GM21786 (cell line): ENCODE data around the gene COG3.

Source experiments
- ATAC-seq: cut with Tn5 transposase; IDR thresholded peaks from one replicate; pipeline ENCODE4 v1.9.1; 2021; ENCODE audit not compliant: unreplicated experiment

COG3 gene

GRCh38 chr13:45541806-45542205, 77.1 kb downstream of the COG3 start:
- ATAC-seq, result no peak

DNA sequence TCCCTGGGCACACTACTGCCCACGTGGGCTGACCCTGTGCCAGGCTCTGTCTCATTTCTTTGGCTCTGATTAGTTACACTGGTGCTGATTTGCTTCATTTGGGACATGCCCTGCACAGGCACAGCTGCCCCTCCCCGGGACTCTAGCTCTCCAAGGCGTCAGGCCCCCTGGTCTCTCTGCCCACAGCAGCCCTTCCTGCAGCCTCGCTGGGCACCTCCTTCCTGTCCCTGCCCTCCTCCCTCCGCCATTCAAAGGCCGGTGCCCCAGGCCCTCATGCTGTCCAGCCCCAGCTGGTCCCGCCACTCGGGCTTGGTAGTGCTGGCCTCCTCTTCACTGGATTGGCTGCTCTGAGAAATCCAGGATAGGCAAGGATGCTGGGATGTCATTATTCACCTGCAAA, 77.7 kb downstream of the COG3 start:
- no peak for ATAC-seq

DNA sequence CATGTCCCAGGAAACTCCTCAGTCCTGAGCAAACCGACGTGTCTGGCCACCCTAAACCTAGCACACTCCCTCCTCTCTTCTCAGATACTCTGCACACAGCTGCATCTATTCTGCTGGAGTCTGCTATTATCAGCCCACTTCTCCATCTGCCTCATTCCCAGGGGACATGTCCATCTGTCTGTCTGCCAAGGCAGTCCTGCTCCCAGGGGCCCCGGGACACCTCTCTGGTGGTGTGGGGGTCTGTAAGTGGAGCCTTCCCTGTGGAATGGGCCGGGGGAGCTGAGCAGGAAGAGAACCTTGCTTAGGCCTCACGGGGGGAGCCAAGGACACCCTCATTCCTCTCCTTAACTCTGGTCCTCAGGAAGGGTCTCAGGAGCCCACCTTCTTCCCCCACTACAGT, 78.1 kb downstream of the COG3 start:
- ATAC-seq, result no peak

DNA sequence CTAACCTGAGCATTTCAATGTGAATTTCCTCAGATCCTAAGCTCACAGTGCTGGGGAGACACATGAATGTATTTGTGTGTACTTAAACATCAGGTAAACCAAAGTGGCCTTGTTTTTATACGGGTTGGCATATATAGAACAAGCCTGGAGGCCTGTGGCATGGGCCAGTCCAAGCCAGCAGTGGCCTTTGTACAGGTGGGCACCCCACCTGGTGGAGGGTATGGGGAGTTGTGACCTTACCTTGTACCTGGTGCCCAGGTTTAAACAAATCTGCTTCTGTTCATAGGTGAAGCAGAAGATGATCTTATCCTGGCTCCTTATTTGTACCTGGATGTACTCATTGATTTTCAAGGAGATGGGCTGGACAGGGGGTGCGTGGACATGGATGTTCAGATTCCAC, 79.8 kb downstream of the COG3 start:
- no peak for ATAC-seq

GRCh38 chr13:45545686-45546409, 81.1 kb downstream of the COG3 start:
- no peak for ATAC-seq

DNA sequence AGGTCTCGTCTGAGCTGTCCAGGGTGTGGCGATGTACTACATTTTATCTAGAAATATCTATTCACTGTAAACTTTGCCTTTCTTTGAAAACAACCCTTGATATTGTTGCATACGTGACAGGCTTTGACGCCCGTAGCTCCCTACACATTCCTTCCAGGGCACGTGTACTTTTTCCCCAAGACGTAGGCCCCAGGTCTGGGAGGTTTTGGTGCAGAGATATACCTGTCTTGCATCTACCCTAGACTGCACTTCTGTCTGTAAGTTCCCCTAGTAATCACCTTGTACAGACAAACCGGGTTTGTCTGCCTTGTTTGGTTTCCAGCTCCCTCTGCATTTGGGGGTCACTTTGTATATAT, 81.6 kb downstream of the COG3 start:
- ATAC-seq, result no peak

- no peak for ATAC-seq
These were observed 83.5 kb downstream of the COG3 start for GRCh38 chr13:45548281-45548680.

GRCh38 chr13:45554604-45555109, 89.9 kb downstream of the COG3 start:
- no peak for ATAC-seq

GRCh38 chr13:45564133-45564776, 99.5 kb downstream of the COG3 start:
- ATAC-seq, result no peak

DNA sequence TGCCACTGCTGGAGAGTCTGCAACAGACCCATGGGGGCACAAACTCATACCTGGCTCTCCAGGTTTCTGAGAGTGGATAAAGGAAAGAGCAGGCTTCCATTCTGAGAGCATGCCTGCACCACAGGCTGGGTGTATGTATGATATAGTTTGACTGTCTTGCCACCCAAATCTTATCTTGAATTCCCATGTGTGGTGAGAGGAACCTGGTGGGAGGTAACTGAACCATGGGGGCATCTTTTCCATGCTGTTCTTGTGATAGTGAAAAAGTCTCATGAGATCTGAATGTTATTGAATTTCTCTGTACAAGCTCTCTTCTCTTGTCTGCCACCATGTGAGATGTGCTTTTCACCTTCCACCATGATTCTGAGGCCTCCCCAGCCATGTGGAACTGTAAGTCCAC, 100.6 kb downstream of the COG3 start:
- ATAC-seq, result no peak

- ATAC-seq, result no peak
These were observed 110.5 kb downstream of the COG3 start for GRCh38 chr13:45575146-45575829.

DNA sequence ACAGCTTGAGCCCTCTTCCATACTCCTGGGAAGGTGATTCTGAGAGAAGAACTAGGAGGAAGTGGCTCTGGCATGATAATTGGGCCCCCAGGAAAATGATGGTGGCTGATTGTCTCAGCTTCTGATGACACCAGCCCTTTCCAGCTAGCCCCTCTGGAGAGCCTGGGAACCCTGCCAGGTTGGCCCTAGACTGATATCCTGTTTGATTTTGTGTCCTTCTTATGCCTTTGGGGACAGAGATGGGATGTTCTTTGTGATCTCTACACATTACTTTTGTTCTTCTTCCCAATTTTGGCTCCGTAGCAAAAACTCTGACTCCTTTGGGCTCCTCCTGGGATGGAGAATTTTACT, 111.1 kb downstream of the COG3 start:
- ATAC-seq, result no peak

DNA sequence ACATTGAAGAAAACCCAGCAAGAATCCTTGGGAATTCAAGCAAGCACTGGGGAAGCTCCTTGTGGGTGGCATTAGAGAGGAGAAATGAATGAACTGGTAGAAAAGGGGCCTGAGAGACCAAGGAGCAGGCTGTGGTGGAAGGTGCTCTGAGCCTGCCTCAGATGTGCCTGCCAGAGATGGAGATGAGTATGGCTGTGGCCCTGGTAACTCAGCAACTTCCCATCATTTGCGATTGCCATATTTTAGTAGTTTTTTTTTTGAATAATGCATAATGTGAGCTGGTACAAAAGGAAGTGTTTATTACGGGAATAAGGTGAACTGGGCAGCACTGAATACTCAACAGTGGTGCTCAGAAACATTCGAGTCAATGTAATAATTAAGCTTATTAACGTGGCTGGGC, 111.7 kb downstream of the COG3 start:
- ATAC-seq, result no peak

GRCh38 chr13:45582408-45583076, 117.8 kb downstream of the COG3 start:
- no peak for ATAC-seq

- ATAC-seq, result no peak
These were observed 120.1 kb downstream of the COG3 start for GRCh38 chr13:45584816-45585215.
